Prostate gland (tissue), 2 donors: Measurements from ENCODE around the gene APCDD1L.

ENCODE experiments used
- CTCF ChIP-seq, 4 experiments: fragments of 200-600 bp in 2 of 4; fragments of 450-650 bp in 2 of 4; sonication (generic) in 2 of 4; IDR thresholded peaks; 1 replicate in 3 of 4; 2 replicates in 1 of 4; pipeline ENCODE4 v1.5.1; 2016 to 2019; ENCODE audit warnings: antibody characterized with exemption in 4 of 4, mild to moderate bottlenecking in 2 of 4, moderate library complexity in 2 of 4
- POLR2A ChIP-seq: fragments of 450-650 bp; IDR thresholded peaks from one replicate; pipeline ENCODE4 v1.6.1; 2016; ENCODE audit warnings: antibody characterized with exemption, mild to moderate bottlenecking
- POLR2AphosphoS5 ChIP-seq: sonication (generic); formaldehyde crosslinking; IDR thresholded peaks from one replicate; pipeline ENCODE4 v1.6.1; 2017; ENCODE audit warnings: antibody characterized with exemption

GRCh38 chr20:58494923-58495622, 20.1 kb downstream of the APCDD1L start:
- TF ChIP-seq CTCF (IDR thresholded peaks at IDR 0.05) (no peak), POLR2AphosphoS5 (no peak), POLR2A (no peak)
